ENCODE data around the gene UBE2C.

DNA sequence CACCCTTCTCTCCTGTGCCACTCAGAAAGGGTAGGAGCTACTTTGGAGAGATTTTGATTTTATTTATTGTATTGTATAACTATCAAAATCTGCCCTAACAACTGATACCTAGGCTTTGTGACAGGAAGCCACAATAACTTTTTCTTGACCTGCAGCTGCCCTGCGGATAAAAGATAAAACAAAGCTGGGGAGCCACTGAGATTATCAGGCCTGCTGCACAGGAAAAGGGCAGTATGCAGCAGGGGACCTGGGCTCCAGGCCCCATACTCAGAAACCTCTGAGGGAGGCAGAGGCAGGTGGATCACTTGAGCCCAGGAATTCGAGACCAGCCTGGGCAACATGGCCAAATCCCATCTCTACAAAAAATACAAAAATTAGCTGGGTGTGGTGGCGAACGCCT lies 20.2 kb downstream of the UBE2C start:
- TF ChIP-seq, protein P1, sequence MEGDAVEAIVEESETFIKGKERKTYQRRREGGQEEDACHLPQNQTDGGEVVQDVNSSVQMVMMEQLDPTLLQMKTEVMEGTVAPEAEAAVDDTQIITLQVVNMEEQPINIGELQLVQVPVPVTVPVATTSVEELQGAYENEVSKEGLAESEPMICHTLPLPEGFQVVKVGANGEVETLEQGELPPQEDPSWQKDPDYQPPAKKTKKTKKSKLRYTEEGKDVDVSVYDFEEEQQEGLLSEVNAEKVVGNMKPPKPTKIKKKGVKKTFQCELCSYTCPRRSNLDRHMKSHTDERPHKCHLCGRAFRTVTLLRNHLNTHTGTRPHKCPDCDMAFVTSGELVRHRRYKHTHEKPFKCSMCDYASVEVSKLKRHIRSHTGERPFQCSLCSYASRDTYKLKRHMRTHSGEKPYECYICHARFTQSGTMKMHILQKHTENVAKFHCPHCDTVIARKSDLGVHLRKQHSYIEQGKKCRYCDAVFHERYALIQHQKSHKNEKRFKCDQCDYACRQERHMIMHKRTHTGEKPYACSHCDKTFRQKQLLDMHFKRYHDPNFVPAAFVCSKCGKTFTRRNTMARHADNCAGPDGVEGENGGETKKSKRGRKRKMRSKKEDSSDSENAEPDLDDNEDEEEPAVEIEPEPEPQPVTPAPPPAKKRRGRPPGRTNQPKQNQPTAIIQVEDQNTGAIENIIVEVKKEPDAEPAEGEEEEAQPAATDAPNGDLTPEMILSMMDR (IDR thresholded peaks at IDR 0.05 in 4 of 5, conservative IDR thresholded peaks at IDR 0.05 in 1 of 5) = no peak
- TF ChIP-seq POLR2A (IDR thresholded peaks at IDR 0.05) = no peak
